ENCODE measurements around the gene PRDX6. TPM values are rescaled to one million over a fixed set of nuclear protein-coding genes. Genes with fewer than 3 reads are reported as not detected.
"Not testable (repeated sequence)": the region's sequence is repeated elsewhere in the genome, so short reads cannot be mapped to it uniquely, and the experiment has no call there.

Gene PRDX6
- polyA plus RNA-seq, 4 donors: 125 to 233 (median 200) TPM

DNA sequence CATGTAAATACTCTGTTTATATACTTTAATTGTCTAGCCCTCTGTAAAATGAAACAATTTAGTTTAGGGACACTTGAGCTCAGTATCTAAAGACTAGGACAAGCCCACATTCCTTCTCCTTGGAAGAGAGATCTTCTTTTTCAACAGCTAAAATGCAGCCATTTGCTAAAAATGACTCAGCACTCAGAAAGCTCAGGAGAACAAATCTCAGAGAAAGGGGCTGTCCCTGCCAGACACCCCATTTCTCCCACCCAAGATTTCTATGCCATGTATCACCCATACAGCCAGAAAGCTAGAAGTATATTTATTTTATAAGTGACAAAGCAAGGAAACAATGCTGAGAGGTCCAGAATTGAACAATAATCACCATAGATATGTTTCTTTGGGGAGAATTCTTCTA lies 23.2 kb upstream of the PRDX6 start:
- FAIRE-seq: no peak
- Histone ChIP-seq H3K27ac (ENCODE audit: low read depth in 1 of 3, low read length in 2 of 3) (no peak overlapping the region), H3K4me3 (ENCODE audit: low read depth in 1 of 3, low read length in 3 of 3) (no peak overlapping the region), H3K9me3 (ENCODE audit: control insufficient read depth in 2 of 2, insufficient read depth in 1 of 2, low read depth in 1 of 2, low read length in 1 of 2) (no peaks in the 10 kb centered on the region), H3K4me1 (ENCODE audit: control insufficient read depth in 3 of 3, insufficient read depth in 2 of 3, low read depth in 1 of 3, low read length in 2 of 3) (no peaks in the 10 kb centered on the region), H3K27me3 (ENCODE audit: control insufficient read depth in 3 of 3, insufficient read depth in 3 of 3, low read length in 3 of 3) (no peaks in the 10 kb centered on the region), H3K36me3 (ENCODE audit: control insufficient read depth in 3 of 3, insufficient read depth in 2 of 3, low read depth in 1 of 3, low read length in 3 of 3) (no peaks in the 10 kb centered on the region)
- no peak for DNase-seq

DNA sequence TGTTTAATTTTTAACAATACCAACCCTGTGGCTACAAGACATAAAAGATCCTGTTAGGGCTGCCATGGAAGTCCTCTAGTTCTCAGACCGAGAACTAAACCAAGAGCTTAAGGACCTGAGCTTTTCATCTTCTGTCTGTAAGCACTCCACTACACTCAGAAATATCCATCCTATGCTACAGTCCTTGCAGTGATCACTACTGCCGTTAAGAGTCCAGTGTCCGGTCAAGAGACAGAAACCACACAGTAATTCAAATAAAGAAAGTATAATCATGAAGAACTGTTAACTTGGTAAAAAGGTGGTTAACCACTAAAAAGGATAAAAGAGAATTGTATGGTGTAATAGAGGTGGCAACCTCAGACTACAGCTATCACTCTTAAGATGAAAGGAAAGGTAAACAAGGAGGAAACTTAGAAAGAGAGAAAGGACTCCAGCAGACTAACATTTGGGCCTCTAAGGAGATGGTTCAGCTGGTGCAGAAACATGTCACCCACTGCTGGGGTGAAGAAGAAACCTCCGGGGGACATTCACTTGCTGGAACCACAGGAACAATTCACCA lies 22.1 kb upstream of the PRDX6 start:
- 73 to 86% (median 85%) methylated on average over 4 of the region's 4 CpGs for WGBS, 3 donors
- peaks cover 0 to 5% (median 0%) of the 10 kb centered on the region in 3 donors for H3K36me3 ChIP-seq (ENCODE audit: control insufficient read depth in 3 of 3, insufficient read depth in 2 of 3, low read depth in 1 of 3, low read length in 3 of 3)
- DNase-seq (no peak), FAIRE-seq (no peak)
- H3K9me3 ChIP-seq (ENCODE audit: control insufficient read depth in 2 of 2, insufficient read depth in 1 of 2, low read depth in 1 of 2, low read length in 1 of 2): no peaks in the 10 kb centered on the region
- H3K27me3 ChIP-seq (ENCODE audit: control insufficient read depth in 3 of 3, insufficient read depth in 3 of 3, low read length in 3 of 3): no peaks in the 10 kb centered on the region
- H3K4me1 ChIP-seq (ENCODE audit: control insufficient read depth in 3 of 3, insufficient read depth in 2 of 3, low read depth in 1 of 3, low read length in 2 of 3): no peaks in the 10 kb centered on the region
- H3K27ac ChIP-seq (ENCODE audit: low read depth in 1 of 3, low read length in 2 of 3): no peak overlapping the region
- no peak overlapping the region for H3K4me3 ChIP-seq (ENCODE audit: low read depth in 1 of 3, low read length in 3 of 3)

DNA sequence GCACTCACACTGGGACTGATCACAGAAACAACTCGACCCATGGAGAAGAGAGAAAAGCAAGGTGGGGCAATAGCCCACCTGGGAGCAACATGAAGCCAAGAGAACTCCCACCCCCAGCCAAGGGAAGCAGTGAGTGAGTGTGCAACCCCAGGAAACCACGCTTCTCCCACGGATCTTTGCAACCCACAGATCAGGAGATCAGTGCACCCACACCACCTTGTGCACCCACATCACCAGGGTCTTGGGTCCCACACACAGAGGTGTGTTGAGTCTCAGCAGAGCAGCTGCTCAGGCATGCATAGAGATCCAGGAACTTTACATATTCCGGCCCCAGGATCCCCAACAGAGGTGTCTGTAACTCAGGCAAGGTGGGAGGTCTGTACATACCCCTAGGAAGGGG lies 17.2 kb upstream of the PRDX6 start:
- Histone ChIP-seq H3K4me1 (ENCODE audit: control insufficient read depth in 3 of 3, insufficient read depth in 2 of 3, low read depth in 1 of 3, low read length in 2 of 3) (no peaks in the 10 kb centered on the region), H3K36me3 (ENCODE audit: control insufficient read depth in 3 of 3, insufficient read depth in 2 of 3, low read depth in 1 of 3, low read length in 3 of 3) (peaks cover 0 to 16% (median 0%) of the 10 kb centered on the region in 3 donors), H3K27ac (ENCODE audit: low read depth in 1 of 3, low read length in 2 of 3) (no peak overlapping the region), H3K4me3 (ENCODE audit: low read depth in 1 of 3, low read length in 3 of 3) (no peak overlapping the region), H3K27me3 (ENCODE audit: control insufficient read depth in 3 of 3, insufficient read depth in 3 of 3, low read length in 3 of 3) (no peaks in the 10 kb centered on the region), H3K9me3 (ENCODE audit: control insufficient read depth in 2 of 2, insufficient read depth in 1 of 2, low read depth in 1 of 2, low read length in 1 of 2) (peaks cover 0 to 5% of the 10 kb centered on the region in 2 donors)
- WGBS, 3 donors: 70 to 79% (median 76%) methylated on average over 4 of the region's 4 CpGs
- FAIRE-seq (no peak), DNase-seq (no peak)

DNA sequence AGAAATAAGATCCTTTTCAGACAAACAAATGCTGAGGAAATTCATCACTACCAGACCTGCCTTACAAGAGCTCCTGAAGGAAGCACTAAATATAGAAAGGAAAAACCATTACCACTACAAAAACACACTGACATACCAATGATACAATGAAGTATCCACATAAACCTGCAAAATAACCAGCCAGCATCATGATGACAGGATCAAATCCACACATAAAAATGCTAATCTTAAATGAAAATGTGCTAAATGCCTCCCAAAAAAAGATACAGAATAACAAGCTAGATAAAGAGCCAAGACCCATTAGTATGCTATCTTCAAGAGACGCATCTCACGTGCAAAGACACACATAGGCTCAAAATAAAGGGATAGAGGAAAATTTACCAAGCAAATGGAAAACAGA lies 14.5 kb upstream of the PRDX6 start:
- H3K27ac ChIP-seq (ENCODE audit: low read depth in 1 of 3, low read length in 2 of 3); FAIRE-seq; H3K4me3 ChIP-seq (ENCODE audit: low read depth in 1 of 3, low read length in 3 of 3); H3K4me1 ChIP-seq (ENCODE audit: control insufficient read depth in 3 of 3, insufficient read depth in 2 of 3, low read depth in 1 of 3, low read length in 2 of 3); H3K27me3 ChIP-seq (ENCODE audit: control insufficient read depth in 3 of 3, insufficient read depth in 3 of 3, low read length in 3 of 3); H3K9me3 ChIP-seq (ENCODE audit: control insufficient read depth in 2 of 2, insufficient read depth in 1 of 2, low read depth in 1 of 2, low read length in 1 of 2); DNase-seq: not testable (repeated sequence)
- WGBS, 3 donors: 95 to 98% (median 96%) methylated on average over 2 of the region's 2 CpGs
- H3K36me3 ChIP-seq (ENCODE audit: control insufficient read depth in 3 of 3, insufficient read depth in 2 of 3, low read depth in 1 of 3, low read length in 3 of 3): peaks cover 0 to 16% (median 0%) of the 10 kb centered on the region in 3 donors

DNA sequence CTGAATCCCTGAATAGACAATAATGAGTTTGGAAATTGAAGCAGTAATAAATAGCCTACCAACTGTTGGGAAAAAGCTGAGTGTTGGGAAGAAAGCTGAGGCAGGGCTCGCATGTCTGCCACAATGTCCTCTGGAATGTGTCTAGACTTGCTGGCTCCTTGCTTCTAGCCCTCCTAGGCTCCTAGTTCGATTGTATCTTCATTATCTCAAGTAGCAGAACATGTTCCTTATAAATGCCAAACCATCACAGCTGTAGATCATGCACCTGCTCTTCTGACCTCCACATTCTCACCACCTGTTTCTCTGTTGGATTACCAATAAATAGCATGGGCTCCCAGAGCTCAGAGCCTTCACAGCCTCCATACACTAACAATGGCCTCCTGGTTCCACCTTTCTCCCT lies 12.9 kb upstream of the PRDX6 start:
- H3K27me3 ChIP-seq (ENCODE audit: control insufficient read depth in 3 of 3, insufficient read depth in 3 of 3, low read length in 3 of 3); H3K4me1 ChIP-seq (ENCODE audit: control insufficient read depth in 3 of 3, insufficient read depth in 2 of 3, low read depth in 1 of 3, low read length in 2 of 3); H3K4me3 ChIP-seq (ENCODE audit: low read depth in 1 of 3, low read length in 3 of 3); DNase-seq; FAIRE-seq; H3K27ac ChIP-seq (ENCODE audit: low read depth in 1 of 3, low read length in 2 of 3); H3K9me3 ChIP-seq (ENCODE audit: control insufficient read depth in 2 of 2, insufficient read depth in 1 of 2, low read depth in 1 of 2, low read length in 1 of 2): not testable (repeated sequence)
- H3K36me3 ChIP-seq (ENCODE audit: control insufficient read depth in 3 of 3, insufficient read depth in 2 of 3, low read depth in 1 of 3, low read length in 3 of 3): peaks cover 0 to 16% (median 0%) of the 10 kb centered on the region in 3 donors
- WGBS, 3 donors: 58 to 80% (median 66%) methylated on average over 2 of the region's 2 CpGs

DNA sequence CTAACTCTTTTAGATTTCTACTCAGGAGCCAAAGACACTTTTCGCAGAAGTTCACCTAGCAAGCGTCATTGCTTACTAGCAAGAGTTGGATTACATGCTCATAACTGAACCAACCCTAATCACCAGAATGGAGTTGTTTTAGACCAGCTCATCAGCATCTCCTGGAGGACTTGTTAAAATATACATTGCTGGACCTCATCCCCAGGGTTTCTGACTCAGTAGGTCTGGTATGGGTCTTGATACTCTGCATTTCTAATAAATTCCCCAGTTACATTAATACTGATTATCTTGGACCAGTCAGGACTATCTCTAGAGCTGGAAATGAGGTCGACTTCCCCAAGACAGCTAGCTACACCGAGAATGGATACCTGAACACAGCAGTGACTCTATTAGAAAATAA lies 9.7 kb upstream of the PRDX6 start:
- no peak for FAIRE-seq
- Histone ChIP-seq H3K4me3 (ENCODE audit: low read depth in 1 of 3, low read length in 3 of 3) (no peak overlapping the region), H3K4me1 (ENCODE audit: control insufficient read depth in 3 of 3, insufficient read depth in 2 of 3, low read depth in 1 of 3, low read length in 2 of 3) (no peaks in the 10 kb centered on the region), H3K27me3 (ENCODE audit: control insufficient read depth in 3 of 3, insufficient read depth in 3 of 3, low read length in 3 of 3) (no peaks in the 10 kb centered on the region), H3K36me3 (ENCODE audit: control insufficient read depth in 3 of 3, insufficient read depth in 2 of 3, low read depth in 1 of 3, low read length in 3 of 3) (no peaks in the 10 kb centered on the region), H3K27ac (ENCODE audit: low read depth in 1 of 3, low read length in 2 of 3) (no peak overlapping the region), H3K9me3 (ENCODE audit: control insufficient read depth in 2 of 2, insufficient read depth in 1 of 2, low read depth in 1 of 2, low read length in 1 of 2) (peaks cover 0 to 24% of the 10 kb centered on the region in 2 donors)
- no peak for DNase-seq
- 87 to 96% (median 95%) methylated on average over 4 of the region's 4 CpGs for WGBS, 3 donors

DNA sequence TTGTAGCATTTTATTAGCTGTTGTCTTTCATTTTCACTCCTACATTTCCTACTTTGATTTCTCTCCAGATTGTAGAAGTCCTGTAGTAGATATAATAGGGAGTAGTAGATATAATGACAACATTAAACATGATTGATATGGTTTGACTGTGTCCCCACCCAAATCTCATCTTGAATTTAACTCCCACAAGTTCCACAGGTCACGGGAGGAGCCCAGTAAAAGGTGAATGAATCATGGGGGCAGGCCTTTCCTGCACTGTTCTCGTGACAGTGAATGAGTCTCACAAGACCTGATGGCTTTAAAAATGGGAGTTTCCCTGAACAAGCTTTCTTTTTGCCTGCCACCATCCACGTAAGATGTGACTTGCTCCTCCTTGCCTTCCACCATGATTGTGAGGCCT lies 7.5 kb upstream of the PRDX6 start:
- Histone ChIP-seq H3K27ac (ENCODE audit: low read depth in 1 of 3, low read length in 2 of 3) (no peak overlapping the region), H3K9me3 (ENCODE audit: control insufficient read depth in 2 of 2, insufficient read depth in 1 of 2, low read depth in 1 of 2, low read length in 1 of 2) (peaks cover 0 to 19% of the 10 kb centered on the region in 2 donors), H3K36me3 (ENCODE audit: control insufficient read depth in 3 of 3, insufficient read depth in 2 of 3, low read depth in 1 of 3, low read length in 3 of 3) (no peaks in the 10 kb centered on the region), H3K4me1 (ENCODE audit: control insufficient read depth in 3 of 3, insufficient read depth in 2 of 3, low read depth in 1 of 3, low read length in 2 of 3) (peaks cover 0 to 17% (median 0%) of the 10 kb centered on the region in 3 donors), H3K27me3 (ENCODE audit: control insufficient read depth in 3 of 3, insufficient read depth in 3 of 3, low read length in 3 of 3) (no peaks in the 10 kb centered on the region), H3K4me3 (ENCODE audit: low read depth in 1 of 3, low read length in 3 of 3) (no peak overlapping the region)
- FAIRE-seq: no peak
- WGBS, 3 donors: 64 to 94% (median 83%) methylated on average over 3 of the region's 3 CpGs
- DNase-seq: peak in 1 of 2 donors; percentile 7

DNA sequence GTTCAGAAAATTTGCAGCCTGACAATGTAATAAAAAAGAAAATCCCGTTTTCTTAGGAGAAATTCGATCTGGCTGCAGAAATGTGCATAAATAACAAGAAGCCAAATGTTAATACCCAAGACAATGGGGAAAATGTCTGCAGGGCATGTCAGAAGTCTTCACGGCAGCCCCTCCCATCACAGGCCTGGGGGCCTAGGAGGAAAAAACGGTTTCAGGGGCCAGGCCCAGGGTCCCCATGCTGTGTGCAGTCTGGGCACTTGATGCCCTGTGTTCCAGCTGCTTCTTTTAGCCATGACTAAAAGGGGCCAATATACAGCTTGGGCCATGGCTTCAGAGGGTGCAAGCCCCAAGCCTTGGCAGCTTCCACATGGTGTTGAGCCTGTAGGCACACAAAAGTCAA lies 6.5 kb upstream of the PRDX6 start:
- Histone ChIP-seq H3K27me3 (ENCODE audit: control insufficient read depth in 3 of 3, insufficient read depth in 3 of 3, low read length in 3 of 3) (no peaks in the 10 kb centered on the region), H3K9me3 (ENCODE audit: control insufficient read depth in 2 of 2, insufficient read depth in 1 of 2, low read depth in 1 of 2, low read length in 1 of 2) (peaks cover 0 to 19% of the 10 kb centered on the region in 2 donors), H3K36me3 (ENCODE audit: control insufficient read depth in 3 of 3, insufficient read depth in 2 of 3, low read depth in 1 of 3, low read length in 3 of 3) (no peaks in the 10 kb centered on the region), H3K4me3 (ENCODE audit: low read depth in 1 of 3, low read length in 3 of 3) (no peak overlapping the region), H3K4me1 (ENCODE audit: control insufficient read depth in 3 of 3, insufficient read depth in 2 of 3, low read depth in 1 of 3, low read length in 2 of 3) (peaks cover 0 to 20% (median 5%) of the 10 kb centered on the region in 3 donors), H3K27ac (ENCODE audit: low read depth in 1 of 3, low read length in 2 of 3) (no peak overlapping the region)
- no peak for FAIRE-seq
- 76 to 96% (median 89%) methylated on average over 4 of the region's 4 CpGs for WGBS, 3 donors
- no peak for DNase-seq

DNA sequence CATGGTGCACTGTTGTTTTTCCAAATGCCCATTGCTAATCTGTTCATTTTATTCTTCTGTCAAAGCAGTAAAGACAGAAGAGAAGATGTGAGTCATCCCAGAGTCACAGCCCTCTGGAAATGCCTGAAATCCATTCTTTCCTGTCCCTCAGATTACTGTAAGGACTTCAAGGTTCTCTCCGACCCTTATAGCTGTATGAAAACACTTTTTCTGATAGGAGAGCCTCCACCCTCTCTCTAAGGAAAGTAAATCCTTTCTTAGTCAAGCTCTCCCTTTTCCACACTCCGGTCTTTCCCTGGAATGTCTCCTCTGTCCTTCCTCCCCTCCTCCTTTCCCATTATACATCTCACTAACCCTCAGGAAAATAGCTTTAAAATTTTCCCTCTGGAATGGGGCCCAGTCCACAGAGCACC lies 3.5 kb upstream of the PRDX6 start:
- Histone ChIP-seq H3K9me3 (ENCODE audit: control insufficient read depth in 2 of 2, insufficient read depth in 1 of 2, low read depth in 1 of 2, low read length in 1 of 2) (peaks cover 0 to 19% of the 10 kb centered on the region in 2 donors), H3K27ac (ENCODE audit: low read depth in 1 of 3, low read length in 2 of 3) (no peak overlapping the region), H3K4me3 (ENCODE audit: low read depth in 1 of 3, low read length in 3 of 3) (no peak overlapping the region), H3K4me1 (ENCODE audit: control insufficient read depth in 3 of 3, insufficient read depth in 2 of 3, low read depth in 1 of 3, low read length in 2 of 3) (peaks cover 0 to 29% (median 10%) of the 10 kb centered on the region in 3 donors), H3K36me3 (ENCODE audit: control insufficient read depth in 3 of 3, insufficient read depth in 2 of 3, low read depth in 1 of 3, low read length in 3 of 3) (no peaks in the 10 kb centered on the region), H3K27me3 (ENCODE audit: control insufficient read depth in 3 of 3, insufficient read depth in 3 of 3, low read length in 3 of 3) (no peaks in the 10 kb centered on the region)
- DNase-seq: peak in 1 of 2 donors; percentile 11
- 67 to 80% (median 76%) methylated on average over 2 of the region's 2 CpGs for WGBS, 3 donors
- no peak for FAIRE-seq

Data from small intestine (tissue), 7 donors.